Measurements from ENCODE around the gene EXOSC7. TPM values are rescaled to one million over a fixed set of nuclear protein-coding genes. Genes with fewer than 3 reads are reported as not detected.

Gene EXOSC7
- total RNA-seq, 1 donor from 2014 or later = 27.3 TPM

- no peak for FAIRE-seq
- DNase-seq (ENCODE audit: low spot score in 2 of 2) = no peak
These were observed 44.5 kb downstream of the EXOSC7 start for GRCh38 chr3:45020534-45020933.

- FAIRE-seq = no peak
- DNase-seq (ENCODE audit: low spot score in 2 of 2) = no peak
These were observed 45.7 kb downstream of the EXOSC7 start for GRCh38 chr3:45021524-45022297.

DNA sequence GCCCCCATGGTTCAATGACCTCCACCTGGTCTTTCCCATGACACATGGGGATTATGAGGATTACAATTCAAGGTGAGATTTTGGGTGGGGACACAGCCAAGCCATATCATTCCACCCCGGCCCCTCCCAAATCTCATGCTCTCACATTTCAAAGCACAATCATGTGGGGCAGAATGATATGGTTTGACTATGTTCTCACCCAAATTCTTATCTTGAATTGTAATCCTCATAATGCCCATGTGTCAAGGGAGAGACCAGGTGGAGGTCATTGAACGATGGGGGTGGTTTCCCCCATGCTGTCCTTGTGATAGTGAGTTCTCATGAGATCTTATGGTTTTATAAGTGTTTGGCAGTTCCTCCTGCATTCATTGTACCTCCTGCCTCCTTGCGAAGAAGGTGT, 47.6 kb downstream of the EXOSC7 start:
- FAIRE-seq = no peak

DNA sequence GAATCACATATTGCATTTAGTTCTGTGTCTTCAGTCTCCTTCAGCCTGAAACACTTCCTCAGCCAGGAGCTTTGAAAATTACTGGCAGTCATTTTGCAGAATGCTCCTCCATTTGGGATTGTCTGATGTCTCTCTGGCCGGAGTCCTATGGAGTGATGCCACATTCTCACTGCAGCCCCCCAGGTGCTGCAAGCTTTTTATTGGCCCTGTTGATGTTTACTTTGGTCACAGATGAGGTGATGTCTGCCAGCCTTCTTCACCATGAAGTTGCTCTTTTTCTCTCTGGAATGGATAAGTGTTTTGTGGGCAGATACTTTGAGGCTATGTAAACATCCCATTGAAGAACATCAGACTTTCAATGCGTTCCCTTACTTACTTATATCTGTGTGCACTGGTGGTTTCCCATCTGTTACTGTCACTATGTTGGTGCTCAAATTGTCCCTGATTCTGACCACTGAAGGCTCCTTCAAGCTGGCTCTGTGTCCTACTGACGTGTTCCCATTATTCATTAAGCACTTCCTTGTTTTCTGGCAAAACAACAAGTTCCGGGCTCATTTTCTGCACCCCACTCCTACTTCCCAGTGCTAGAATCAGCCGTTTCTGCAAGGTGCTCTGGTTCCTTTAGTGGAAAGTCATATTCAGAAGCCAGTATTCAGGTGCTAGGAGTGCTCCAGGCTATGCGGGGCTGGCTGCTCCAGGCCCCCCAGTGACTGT, 48.7 kb downstream of the EXOSC7 start:
- no peak for DNase-seq (ENCODE audit: low spot score in 2 of 2)

More for the DNA sequence above, 47.6 kb downstream of the EXOSC7 start:
- DNase-seq (ENCODE audit: low spot score in 2 of 2) = no peak

GRCh38 chr3:45026038-45026437, 50.0 kb downstream of the EXOSC7 start, which contains the start of gene CLEC3B:
CLEC3B (plus strand) TSS chr3:45026303; CDS start chr3:45026363, 60 bp downstream.
- FAIRE-seq (no peak), DNase-seq (ENCODE audit: low spot score in 2 of 2) (no peak)

More for the DNA sequence above, 48.7 kb downstream of the EXOSC7 start:
- no peak for FAIRE-seq

- no peak for DNase-seq (ENCODE audit: low spot score in 2 of 2)
- FAIRE-seq = no peak
These were observed 50.9 kb downstream of the EXOSC7 start for GRCh38 chr3:45026957-45027356.

- DNase-seq (ENCODE audit: low spot score in 2 of 2) (no peak), FAIRE-seq (no peak)
These were observed 51.4 kb downstream of the EXOSC7 start for GRCh38 chr3:45027441-45027840.

- FAIRE-seq (no peak), DNase-seq (ENCODE audit: low spot score in 2 of 2) (no peak)
These were observed 53.2 kb downstream of the EXOSC7 start for GRCh38 chr3:45029216-45029615.

- no peak for FAIRE-seq
- no peak for DNase-seq (ENCODE audit: low spot score in 2 of 2)
These were observed 53.6 kb downstream of the EXOSC7 start for GRCh38 chr3:45029661-45030060.

- DNase-seq (ENCODE audit: low spot score in 2 of 2) (no peak), FAIRE-seq (no peak)
These were observed 55.5 kb downstream of the EXOSC7 start for GRCh38 chr3:45031531-45031930.

DNA sequence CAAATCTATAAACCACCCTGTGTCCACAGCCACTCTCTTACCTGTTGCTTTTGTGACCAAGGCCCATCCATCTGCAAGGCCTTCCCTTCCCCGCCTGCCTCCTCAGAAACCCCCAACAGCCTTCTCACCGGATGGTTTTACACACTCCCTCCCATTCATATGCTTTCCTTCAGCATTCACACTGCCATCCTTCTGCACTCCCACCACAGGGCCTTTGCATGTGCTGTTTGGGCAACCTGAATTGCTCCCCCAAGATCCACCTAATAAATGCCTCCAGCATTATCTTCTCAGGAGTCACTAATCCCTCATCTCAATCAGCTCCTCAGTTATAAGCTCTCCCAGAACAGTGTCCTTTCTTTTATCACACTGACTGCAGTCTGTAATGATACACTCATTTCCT, 56.1 kb downstream of the EXOSC7 start:
- DNase-seq (ENCODE audit: low spot score in 2 of 2) (no peak), FAIRE-seq (no peak)

- DNase-seq (ENCODE audit: low spot score in 2 of 2) = no peak
- FAIRE-seq = no peak
These were observed 57.7 kb downstream of the EXOSC7 start for GRCh38 chr3:45033791-45034190.

DNA sequence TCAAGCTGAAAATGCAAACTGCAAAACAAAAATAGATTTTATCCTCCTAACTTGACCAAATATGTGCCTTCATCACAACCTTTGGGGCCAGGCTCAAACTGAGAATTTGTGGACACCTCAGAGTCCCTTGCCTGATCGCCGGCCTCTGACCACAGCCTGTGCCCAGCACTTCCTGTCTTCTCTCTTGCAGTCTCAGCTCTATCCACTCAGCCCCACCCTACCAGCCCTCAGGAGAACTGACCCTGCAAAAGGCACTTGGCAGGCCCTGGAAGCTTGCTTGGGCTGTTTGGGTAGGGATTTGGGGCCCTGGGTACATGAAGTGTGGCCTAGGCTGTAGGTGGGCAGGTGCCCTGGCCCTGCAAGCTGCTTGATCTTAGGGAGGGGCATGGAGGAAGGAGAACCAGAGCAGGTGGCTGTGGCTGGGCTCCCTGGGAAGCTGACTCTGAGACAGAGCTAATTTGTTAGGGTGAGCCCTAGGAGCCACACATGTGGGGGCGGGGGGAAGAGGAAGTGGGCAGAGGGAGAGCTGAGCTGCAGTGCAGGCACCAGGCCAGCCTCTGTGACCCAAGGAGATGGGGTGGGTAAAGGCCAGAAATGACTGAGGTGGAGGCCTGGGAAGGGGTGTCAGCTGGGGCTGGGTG, 58.7 kb downstream of the EXOSC7 start:
- FAIRE-seq (no peak), DNase-seq (ENCODE audit: low spot score in 2 of 2) (no peak)

GRCh38 chr3:45035441-45036301, 59.6 kb downstream of the EXOSC7 start:
- DNase-seq (ENCODE audit: low spot score in 2 of 2) = peak in 1 of 2 donors; percentile 54
- no peak for FAIRE-seq

GRCh38 chr3:45037720-45038455, 61.8 kb downstream of the EXOSC7 start:
- peak; percentile 86 for FAIRE-seq

GRCh38 chr3:45041666-45042065, 65.6 kb downstream of the EXOSC7 start:
- FAIRE-seq = no peak
- no peak for DNase-seq (ENCODE audit: low spot score in 2 of 2)

More at GRCh38 chr3:45037720-45038455, 61.8 kb downstream of the EXOSC7 start:
- peak; percentile 84 to 91 for DNase-seq (ENCODE audit: low spot score in 2 of 2)

GRCh38 chr3:45042162-45042561, 66.1 kb downstream of the EXOSC7 start:
- FAIRE-seq = no peak
- no peak for DNase-seq (ENCODE audit: low spot score in 2 of 2)

GRCh38 chr3:45043728-45044299, 67.8 kb downstream of the EXOSC7 start:
- DNase-seq (ENCODE audit: low spot score in 2 of 2) = no peak
- FAIRE-seq = no peak

- FAIRE-seq = no peak
- no peak for DNase-seq (ENCODE audit: low spot score in 2 of 2)
These were observed 72.2 kb downstream of the EXOSC7 start for GRCh38 chr3:45048244-45048643.
